GM19099 (cell line): ENCODE data around the gene CRKL.
A peak's percentile ranks its signal among the peaks of the same experiment; 100 is the strongest.

ENCODE experiments used
- POLR2A ChIP-seq: IDR thresholded peaks from 3 replicates; pipeline ENCODE4 v1.6.1; 2011; ENCODE audit warnings: low read depth; ENCODE audit not compliant: insufficient read length; ENCODE audit errors: extremely low read depth

The CRKL gene

DNA sequence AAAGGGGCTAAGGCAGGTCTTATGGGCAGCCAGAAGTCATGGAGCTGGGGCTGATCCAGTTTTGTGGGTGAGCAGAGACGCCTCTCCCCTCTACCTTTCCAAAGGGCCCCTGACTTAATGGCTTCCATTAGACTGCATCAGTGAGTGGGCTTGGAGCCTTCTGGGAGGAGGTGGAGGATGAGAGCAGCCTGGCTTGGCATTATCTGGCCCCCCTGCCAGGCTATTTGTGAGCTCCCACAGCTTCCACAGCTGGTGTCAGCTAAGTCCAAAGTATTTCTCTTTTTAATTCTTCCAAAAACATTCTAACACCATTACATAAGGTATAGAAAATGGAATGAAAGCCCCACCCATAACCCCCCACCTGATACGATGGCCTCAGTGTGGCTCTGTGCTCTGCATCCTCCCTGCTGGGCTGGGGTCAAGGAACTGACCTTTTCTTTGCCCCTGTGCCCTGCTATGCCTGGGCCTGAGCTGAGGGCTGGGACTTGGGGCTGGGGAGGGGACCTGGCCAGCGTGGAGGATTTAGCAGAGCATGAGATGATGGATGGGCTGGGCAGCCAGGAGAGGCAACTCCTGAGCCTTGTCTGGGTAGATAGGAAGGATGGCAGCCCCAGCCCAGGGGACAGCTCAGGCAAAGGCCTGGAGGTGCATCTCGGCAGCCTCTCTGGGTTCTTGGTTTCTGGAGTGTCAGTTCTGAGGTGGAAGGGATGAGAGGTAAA lies 53.9 kb downstream of the CRKL start:
- TF ChIP-seq POLR2A: no peak

DNA sequence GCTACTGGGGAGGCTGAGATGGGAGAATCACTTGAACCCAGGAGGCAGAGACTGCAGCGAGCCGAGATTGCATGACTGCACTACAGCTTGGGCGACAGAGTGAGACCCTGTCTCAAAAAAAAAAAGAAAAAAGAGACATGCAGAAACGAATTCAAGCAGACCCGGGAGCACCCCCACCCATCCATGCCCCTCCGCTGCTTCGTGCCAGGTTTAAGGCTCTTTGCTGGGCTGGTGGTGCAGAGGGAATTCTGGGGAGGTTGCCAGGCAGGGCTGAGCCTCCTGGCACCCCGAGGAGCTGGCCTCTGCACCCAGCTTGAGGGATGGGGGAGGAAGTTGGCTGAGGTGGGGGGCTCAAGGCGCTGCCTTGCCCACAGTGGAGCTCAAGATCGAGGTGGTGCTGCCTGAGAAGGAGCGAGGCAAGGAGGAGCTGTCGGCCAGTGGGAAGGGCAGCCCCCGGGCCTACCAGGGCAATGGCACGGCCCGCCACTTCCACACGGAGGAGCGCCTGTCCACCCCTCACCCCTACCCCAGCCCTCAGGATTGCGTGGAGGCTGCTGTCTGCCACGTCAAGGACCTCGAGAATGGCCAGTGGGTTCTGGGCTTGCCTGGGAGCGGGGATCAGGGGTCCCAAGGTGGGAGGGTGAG lies 55.8 kb downstream of the CRKL start:
- TF ChIP-seq POLR2A: no peak

DNA sequence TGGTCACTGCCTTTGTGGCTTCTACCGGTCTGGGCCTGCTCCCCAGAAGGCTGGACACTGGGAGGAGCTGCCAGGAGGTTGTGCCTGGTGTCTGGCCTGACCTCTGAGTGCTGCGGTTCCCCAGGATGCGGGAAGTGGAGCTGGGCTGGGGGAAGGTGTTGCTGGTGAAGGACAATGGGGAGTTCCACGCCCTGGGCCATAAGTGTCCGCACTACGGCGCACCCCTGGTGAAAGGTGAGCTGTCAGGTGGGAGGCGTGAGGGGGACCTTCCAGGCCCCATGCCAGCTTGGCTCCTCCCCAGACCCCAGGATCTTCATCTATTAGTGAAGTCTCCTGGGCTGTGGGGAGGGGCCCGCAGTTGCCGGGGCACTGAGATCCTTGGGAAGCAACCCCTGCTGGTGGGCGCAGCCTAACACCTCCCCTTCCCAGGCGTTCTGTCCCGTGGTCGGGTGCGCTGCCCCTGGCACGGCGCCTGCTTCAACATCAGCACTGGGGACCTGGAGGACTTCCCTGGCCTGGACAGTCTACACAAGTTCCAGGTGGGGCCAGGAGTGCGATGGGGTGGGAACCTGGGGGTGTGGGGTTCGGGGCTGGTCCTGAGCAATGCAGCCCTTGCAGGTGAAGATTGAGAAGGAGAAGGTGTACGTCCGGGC lies 56.6 kb downstream of the CRKL start:
- no peak for TF ChIP-seq POLR2A

DNA sequence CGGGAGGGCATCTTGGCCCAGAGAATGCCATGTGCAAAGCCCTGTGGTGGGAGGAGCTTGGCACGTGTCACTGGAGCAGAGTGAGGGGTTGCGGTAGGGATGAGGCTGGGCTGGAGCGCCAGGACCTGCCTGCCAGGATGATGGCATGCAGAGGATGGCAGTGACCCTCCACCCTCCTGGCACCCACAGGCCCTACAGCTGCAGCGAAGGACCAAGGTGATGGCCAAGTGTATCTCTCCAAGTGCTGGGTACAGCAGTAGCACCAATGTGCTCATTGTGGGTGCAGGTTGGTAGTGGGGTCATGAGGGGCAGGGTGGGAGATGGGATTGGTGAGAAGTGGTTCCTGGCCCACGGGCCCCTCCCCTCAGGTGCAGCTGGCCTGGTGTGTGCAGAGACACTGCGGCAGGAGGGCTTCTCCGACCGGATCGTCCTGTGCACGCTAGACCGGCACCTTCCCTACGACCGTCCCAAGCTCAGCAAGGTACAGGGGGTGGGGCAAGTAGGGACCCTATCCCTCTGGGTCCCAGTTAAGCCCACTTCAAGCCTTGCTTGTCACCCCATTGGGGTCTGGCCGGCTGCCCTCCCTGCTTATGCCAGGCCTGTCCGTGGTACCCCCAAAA lies 57.2 kb downstream of the CRKL start:
- TF ChIP-seq POLR2A: no peak

DNA sequence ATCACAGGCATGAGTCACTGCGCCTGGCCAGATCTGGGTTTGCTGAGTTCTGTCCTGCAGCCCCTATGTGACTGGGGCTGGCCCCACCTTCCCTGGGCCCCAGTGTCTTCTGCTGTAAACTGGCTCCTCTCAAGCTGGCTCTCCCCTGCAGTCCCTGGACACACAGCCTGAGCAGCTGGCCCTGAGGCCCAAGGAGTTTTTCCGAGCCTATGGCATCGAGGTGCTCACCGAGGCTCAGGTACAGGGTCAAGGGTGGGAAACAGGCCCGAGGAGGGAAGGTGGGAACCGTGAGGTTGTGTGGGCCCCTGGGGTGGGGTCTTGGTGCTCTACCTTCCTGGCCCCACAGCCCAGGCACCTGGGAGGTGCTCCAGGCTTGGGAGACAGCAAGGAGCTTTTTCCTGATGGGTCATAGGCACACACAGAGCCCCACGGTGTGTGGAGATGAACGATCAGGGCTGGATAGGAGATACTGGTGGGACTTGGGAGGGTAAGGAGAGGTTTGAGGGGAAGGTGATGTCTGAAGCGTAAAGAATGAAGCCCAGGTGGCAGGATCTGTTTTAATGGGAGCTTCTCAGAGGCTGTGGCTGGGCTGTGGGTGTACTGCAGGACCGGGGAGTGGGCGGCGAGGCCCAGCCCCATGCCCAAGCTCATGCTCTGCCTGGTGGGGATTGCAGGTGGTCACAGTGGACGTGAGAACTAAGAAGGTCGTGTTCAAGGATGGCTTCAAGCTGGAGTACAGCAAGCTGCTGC lies 58.5 kb downstream of the CRKL start:
- TF ChIP-seq POLR2A: no peak

DNA sequence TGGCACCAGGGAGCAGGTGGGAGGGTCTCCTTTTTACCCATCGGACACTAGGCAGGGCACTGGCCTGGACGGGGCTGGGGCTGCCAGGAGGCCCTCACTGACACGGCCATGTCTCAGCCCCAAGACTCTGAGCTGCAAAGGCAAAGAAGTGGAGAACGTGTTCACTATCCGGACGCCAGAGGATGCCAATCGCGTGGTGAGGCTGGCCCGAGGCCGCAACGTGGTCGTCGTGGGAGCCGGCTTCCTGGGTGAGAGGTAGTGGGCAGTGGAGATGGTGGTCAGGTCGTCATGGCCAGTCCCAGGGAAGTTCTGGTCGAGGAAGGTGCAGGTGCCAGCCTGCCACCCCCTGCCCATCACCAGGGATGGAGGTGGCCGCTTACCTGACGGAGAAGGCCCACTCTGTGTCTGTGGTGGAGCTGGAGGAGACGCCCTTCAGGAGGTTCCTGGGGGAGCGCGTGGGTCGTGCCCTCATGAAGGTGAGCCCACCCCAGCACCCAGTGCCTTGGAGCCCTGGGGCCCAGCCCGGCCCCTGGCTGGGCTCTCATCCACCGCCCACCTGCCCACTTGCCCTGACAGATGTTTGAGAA lies 59.2 kb downstream of the CRKL start:
- TF ChIP-seq POLR2A: no peak

DNA sequence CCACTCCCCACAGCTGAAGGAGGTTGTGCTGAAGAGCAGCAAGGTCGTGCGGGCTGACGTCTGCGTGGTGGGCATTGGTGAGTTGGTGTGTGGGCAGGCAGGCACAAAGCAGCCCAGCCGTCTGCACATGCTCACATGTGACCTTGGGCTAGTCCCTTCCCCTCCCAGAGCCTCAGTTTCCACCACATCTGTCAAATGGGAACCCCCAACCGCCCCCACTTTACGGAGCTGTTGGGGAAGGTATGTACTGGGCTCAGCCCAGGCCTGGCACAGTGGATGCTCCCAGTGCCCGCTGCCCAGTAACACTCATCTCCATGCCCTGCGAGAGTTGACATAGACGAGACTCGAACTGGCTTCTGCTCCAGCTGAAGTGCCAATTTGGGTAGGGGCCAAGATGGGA lies 59.8 kb downstream of the CRKL start:
- TF ChIP-seq POLR2A: no peak

DNA sequence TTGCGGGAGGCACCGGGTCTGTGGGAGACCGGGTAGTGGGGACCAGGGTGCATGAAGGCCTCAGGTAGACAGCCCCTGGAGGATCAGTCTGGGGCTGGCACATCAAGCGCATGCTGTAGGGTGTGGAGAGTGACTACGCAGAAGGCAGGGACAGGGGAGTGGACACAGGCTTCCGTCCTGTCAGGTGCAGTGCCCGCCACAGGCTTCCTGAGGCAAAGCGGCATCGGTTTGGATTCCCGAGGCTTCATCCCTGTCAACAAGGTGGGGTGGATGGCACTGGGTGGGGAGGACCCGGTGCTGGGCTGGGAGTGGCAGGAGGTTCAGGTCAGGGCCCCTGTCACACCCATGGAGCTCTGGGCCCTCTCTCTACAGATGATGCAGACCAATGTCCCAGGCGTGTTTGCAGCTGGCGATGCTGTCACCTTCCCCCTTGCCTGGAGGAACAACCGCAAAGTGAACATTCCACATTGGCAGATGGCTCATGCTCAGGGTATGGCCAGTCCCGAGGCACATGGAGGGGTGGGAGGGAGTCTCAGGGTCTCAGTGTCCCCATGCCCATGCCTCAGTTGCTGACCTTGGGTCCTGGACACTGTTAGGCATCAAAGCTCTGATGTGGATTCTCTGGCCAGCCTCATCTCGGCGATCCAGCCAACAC lies 60.4 kb downstream of the CRKL start:
- TF ChIP-seq POLR2A: no peak

DNA sequence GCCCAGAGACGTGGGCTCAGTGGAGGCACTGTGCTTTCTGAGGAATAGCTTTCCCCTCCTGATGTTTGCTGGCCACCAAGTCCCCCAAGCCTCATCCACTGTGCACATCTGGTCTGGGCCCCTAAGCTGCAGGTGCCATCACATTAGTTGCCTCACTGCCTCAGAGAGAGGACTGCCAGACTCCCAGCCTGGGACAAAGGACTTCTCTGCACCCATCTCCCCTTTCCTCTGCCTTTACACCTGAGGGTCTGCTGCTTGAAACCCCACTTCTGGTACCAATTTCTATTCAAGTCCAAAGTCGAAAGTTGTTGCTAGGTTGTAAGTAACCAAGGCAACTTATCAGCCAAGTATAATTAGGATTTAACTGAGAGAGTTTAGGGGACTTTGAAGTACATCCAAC lies 61.2 kb downstream of the CRKL start:
- TF ChIP-seq POLR2A: no peak

DNA sequence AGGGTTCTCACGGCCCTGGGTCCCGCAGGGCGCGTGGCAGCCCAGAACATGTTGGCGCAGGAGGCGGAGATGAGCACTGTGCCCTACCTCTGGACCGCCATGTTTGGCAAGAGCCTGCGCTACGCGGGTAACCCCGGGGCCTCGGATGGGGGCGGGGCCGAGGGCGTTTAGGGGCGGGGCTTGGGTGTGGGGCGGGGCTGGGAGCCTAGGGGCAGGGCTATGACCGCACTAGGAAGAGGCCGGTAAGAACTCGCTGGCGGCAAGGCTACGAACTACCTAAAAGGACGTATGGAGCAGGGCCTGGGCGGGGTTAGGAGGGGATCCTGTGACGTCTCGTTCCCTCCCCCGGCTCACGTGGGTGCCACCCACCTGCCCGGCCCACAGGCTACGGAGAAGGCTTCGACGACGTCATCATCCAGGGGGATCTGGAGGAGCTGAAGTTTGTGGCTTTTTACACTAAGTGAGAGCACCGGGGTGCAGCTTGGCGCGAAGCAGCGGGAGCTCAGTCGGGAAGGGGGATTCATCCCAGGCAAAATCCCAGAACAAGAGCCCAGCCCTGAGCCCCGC lies 62.1 kb downstream of the CRKL start:
- no peak for TF ChIP-seq POLR2A

DNA sequence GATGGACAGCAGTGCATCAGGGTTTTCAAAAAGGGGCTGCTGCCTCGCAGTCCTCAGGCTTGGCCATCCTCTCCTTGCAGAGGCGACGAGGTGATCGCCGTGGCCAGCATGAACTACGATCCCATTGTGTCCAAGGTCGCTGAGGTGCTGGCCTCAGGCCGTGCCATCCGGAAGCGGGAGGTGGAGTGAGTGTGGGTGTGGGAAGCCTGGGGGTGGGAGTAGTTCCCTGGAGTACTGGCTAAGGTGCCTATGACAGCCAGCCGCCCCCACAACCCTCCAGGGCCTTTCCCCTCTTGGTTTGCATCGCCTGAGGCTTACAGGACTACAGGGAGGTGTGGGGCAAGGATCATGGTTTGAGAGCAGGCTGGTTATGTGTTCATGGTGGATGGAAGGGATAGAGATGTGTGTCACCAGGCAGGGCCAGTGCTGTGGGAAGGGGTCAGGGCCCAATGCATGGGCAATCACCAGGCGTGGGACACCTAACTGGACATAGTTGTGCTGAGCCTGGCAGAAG lies 62.8 kb downstream of the CRKL start:
- no peak for TF ChIP-seq POLR2A

DNA sequence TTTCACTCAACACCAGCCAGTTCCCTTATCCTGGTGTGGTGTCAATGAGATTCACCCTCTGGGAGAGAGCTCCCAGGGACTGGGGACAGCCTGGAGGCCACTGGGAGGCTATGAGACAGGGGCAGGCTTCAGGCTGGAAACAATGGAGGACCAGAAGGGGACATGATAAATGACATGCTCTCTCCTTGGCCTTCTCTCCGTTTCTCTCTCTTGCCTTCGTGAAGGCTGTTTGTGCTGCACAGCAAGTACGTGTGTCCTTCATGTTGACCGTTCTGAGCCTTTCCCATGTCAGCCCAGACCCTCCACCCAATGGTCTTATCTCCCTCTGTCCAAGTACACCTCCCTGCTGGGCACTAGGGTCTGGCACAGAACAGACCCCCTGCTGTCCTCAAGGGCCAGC lies 63.3 kb downstream of the CRKL start:
- TF ChIP-seq POLR2A: no peak

DNA sequence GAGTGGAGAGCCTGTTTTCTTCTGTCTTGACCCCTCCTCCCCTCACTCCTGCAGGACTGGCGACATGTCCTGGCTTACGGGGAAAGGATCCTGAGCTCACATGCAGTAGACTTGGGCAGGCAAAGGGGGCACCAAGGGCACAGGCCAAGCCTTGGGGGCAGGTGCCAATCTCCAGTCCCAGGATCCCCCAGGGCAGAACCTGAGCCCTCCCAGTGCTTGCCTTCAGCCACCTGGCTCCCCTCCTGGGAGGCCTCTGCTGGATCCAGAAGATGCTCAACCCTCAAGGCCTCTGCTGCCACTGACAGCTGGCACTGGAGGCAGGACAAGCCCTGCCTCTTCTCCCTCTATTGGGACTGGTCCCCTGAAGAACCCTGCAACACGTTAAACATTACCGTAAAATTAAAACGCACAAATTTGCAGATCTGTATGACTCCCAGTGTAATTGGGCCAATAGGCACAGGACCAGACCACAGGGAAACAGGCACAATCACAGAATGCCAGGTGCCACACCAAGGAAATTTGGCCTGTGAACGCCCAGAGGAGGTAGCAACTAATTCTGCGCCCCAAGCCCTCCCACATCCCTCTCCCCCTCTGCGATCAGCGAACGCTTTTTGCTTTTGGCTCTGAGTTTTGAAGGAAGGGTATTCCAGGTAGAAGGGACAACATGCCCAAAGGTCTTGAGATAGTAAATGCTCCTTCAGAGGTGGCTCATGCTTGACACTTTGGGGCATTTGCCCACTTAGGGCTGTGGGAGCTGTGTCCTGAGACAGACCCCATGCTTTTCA lies 63.9 kb downstream of the CRKL start:
- no peak for TF ChIP-seq POLR2A

DNA sequence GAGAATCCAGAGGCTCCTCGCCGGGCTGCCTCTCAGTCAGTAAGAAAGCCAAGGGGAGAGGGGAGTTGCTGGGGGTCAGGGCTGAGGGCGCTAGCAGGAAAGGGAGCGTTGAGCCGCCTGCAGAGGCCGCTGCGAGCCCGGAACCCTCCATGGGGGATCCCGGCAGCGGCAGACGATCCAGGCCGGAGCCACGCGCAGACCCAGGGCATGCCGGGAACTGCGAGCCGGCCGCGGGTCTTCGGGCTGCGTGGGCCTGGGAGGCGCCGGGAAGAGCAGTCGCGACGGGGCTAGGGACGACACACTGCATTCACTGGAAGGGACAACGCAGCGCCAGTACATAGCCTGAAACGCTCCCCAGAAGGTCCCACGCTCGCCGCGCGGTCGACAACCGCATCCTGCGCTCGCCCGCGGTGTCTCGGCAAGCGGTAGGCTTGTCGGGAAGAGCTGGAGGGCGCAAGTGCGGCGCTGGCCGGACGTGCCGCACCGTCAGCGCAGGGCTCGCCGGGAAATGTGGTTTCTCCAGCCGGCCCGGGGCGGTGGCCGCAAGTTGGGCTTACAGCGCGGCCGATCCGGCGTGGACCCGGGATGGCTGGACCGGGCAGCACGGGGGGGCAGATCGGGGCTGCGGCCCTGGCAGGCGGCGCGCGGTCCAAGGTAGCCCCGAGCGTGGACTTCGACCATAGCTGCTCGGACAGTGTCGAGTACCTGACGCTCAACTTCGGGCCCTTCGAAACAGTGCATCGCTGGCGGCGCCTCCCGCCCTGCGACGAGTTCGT lies 64.8 kb downstream of the CRKL start, which contains the start of gene LZTR1:
TSS of gene LZTR1 (plus strand) at position 511 of the 776 bp plus-strand sequence. CDS start at position 586, 75 bp downstream.
- TF ChIP-seq POLR2A: peak; percentile 99
